SK-N-SH treated with all-trans-retinoic acid at 6 μM for 48 hours (cell line): Measurements from ENCODE around the gene POMC.

ENCODE experiments used
- ATAC-seq: fragments of 200-7000 bp; cut with Tn5 transposase; 3 replicates; pipeline ENCODE4 v1.9.1; 2020; ENCODE audit warnings: mild to moderate bottlenecking, moderate library complexity
- ARNTL ChIP-seq: fragments of 450-650 bp; formaldehyde crosslinking; IDR thresholded peaks from 2 replicates; pipeline ENCODE4 v1.5.0; 2020; ENCODE audit warnings: low read depth, mild to moderate bottlenecking, moderate library complexity, borderline replicate concordance
- CSDC2 ChIP-seq: fragments of 250-450 bp; sonication (Bioruptor Pico); IDR thresholded peaks from 2 replicates; pipeline ENCODE4 v1.5.0; 2020; ENCODE audit warnings: mild to moderate bottlenecking, moderate library complexity
- ESRRG ChIP-seq: fragments of 250-450 bp; sonication (Bioruptor Pico); IDR thresholded peaks from 2 replicates; pipeline ENCODE4 v1.6.1; 2021; ENCODE audit warnings: mild to moderate bottlenecking
- GLIS3 ChIP-seq: fragments of 250-450 bp; sonication (Bioruptor Pico); IDR thresholded peaks from 2 replicates; pipeline ENCODE4 v1.5.0; 2020; ENCODE audit warnings: mild to moderate bottlenecking, moderate library complexity
- ISL1 ChIP-seq: fragments of 250-450 bp; sonication (Bioruptor Pico); IDR thresholded peaks from 2 replicates; pipeline ENCODE4 v2.1.2; 2022; ENCODE audit warnings: mild to moderate bottlenecking, moderate library complexity
- OSR1 ChIP-seq: fragments of 250-450 bp; sonication (Bioruptor Pico); IDR thresholded peaks from 2 replicates; pipeline ENCODE4 v1.8.0; 2022; ENCODE audit warnings: moderate library complexity, mild to moderate bottlenecking, inconsistent platforms
- RARB ChIP-seq: fragments of 250-450 bp; sonication (Bioruptor Pico); IDR thresholded peaks from 2 replicates; pipeline ENCODE4 v1.8.0; 2021; ENCODE audit warnings: mild to moderate bottlenecking, moderate library complexity
- TCF4 ChIP-seq: fragments of 250-450 bp; sonication (Bioruptor Pico); IDR thresholded peaks from 2 replicates; pipeline ENCODE4 v1.8.0; 2021; ENCODE audit warnings: mild to moderate bottlenecking, moderate library complexity, borderline replicate concordance
- TOX ChIP-seq: fragments of 250-450 bp; sonication (Bioruptor Pico); IDR thresholded peaks from 2 replicates; pipeline ENCODE4 v1.8.0; 2021; ENCODE audit warnings: mild to moderate bottlenecking, moderate library complexity, borderline replicate concordance
- ZFP3 ChIP-seq: fragments of 250-450 bp; sonication (Bioruptor Pico); IDR thresholded peaks from 2 replicates; pipeline ENCODE4 v1.5.0; 2020; ENCODE audit warnings: mild to moderate bottlenecking, moderate library complexity
- ZFP30 ChIP-seq: fragments of 450-650 bp; formaldehyde crosslinking; IDR thresholded peaks from 2 replicates; pipeline ENCODE4 v1.5.0; 2022; ENCODE audit warnings: mild to moderate bottlenecking, moderate library complexity
- ZNF565 ChIP-seq: fragments of 450-650 bp; formaldehyde crosslinking; conservative IDR thresholded peaks from 2 replicates; pipeline ENCODE4 v1.5.0; 2020; ENCODE audit warnings: low read depth, mild to moderate bottlenecking, moderate library complexity
- ZNF70 ChIP-seq: fragments of 450-650 bp; formaldehyde crosslinking; IDR thresholded peaks from 2 replicates; pipeline ENCODE4 v1.5.0; 2020; ENCODE audit warnings: mild to moderate bottlenecking, moderate library complexity
- ZNF8 ChIP-seq: fragments of 450-650 bp; formaldehyde crosslinking; IDR thresholded peaks from 2 replicates; pipeline ENCODE4 v1.5.0; 2020; ENCODE audit warnings: mild to moderate bottlenecking, moderate library complexity
- TF ChIP-seq, protein P1 (sequence below): fragments of 250-450 bp; sonication (Bioruptor Pico); IDR thresholded peaks from 2 replicates; pipeline ENCODE4 v1.5.1; 2020; ENCODE audit warnings: low read depth, mild to moderate bottlenecking, moderate library complexity
- TF ChIP-seq, protein P2 (sequence below): fragments of 250-450 bp; sonication (Bioruptor Pico); IDR thresholded peaks from 2 replicates; pipeline ENCODE4 v1.5.0; 2020; ENCODE audit warnings: mild to moderate bottlenecking, moderate library complexity
- TF ChIP-seq, protein P3 (sequence below): fragments of 250-450 bp; sonication (Bioruptor Pico); IDR thresholded peaks from 2 replicates; pipeline ENCODE4 v1.5.1; 2021; ENCODE audit warnings: mild to moderate bottlenecking, moderate library complexity
- TF ChIP-seq, protein P4 (sequence below): fragments of 250-450 bp; sonication (Bioruptor Pico); IDR thresholded peaks from 2 replicates; pipeline ENCODE4 v1.8.0; 2020; ENCODE audit warnings: mild to moderate bottlenecking, moderate library complexity, borderline replicate concordance
- TF ChIP-seq, protein P5 (sequence below): fragments of 250-450 bp; sonication (Bioruptor Pico); IDR thresholded peaks from 2 replicates; pipeline ENCODE4 v1.8.0; 2021; ENCODE audit warnings: low read depth, mild to moderate bottlenecking, moderate library complexity, borderline replicate concordance

POMC gene

DNA sequence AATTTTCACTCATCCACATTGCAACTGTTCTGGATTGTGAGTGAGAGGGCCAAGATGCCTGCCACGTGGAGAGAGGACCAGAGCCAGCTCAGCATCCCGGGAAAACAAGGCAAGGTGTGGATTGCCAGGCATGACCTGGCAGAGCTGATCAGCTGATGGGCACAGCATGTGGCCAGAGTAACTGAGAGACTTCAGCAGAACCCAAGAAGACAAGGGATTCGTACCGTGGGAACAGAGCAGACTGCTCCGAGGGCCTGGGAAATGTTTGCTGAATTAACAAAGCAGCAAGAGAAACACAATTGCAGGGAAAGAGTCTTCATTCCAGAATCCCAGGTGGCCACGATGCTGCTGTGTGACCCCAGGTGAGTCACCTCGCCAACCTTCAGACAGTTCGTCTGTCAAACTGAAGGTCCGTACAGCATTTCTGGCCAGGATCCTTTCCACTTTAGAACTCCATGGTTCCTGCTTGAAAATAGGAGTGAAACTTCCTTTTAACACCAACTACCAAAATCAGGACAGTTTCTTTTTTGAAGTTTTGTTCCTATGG is 26.3 kb upstream of the POMC start:
- ATAC-seq, result no peak
- no peak for TF ChIP-seq CSDC2 (CRISPR knock-in tag)

DNA sequence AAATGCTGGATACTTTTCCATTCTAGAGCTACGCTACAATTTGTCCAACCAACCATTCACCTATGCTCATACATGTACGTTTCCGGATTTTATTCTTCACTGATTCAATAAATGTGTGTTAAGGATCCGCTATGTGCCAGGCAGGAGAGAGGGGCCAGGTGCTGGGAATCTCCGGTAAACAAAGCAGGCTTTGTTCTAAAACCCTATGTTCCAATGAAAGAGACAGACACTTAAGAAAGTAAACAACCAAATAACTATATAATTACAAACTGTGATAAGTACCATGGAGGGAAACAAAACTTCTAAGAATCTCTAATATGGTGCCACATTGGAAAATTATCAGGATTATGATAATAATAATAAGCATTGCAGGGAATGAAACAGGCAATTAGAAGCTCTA is 22.2 kb upstream of the POMC start:
- TF ChIP-seq ZNF565 (CRISPR knock-in tag) (no peak), ESRRG (CRISPR knock-in tag) (no peak), TOX (CRISPR knock-in tag) (no peak), RARB (CRISPR knock-in tag) (no peak), OSR1 (no peak)
- no peak for ATAC-seq

DNA sequence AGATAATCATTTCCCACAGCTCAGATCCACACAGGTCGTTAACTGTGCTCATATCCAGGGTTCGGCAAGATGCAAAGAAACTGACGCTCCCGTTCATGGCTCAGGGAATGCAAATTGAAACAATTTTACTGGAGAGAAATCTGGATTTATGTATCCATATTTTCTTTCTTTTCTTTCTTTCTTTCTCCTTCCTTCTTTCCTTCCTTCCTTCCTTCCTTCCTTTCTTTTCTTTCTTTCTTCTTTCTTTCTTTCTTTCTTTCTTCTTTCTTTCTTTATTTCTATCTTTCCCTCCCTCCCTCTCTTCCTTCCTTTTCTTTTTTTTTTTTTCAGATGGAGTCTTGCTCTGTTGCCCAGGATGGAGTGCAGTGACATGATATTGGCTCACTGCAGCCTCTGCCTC is 20.0 kb upstream of the POMC start:
- TF ChIP-seq, protein P1, sequence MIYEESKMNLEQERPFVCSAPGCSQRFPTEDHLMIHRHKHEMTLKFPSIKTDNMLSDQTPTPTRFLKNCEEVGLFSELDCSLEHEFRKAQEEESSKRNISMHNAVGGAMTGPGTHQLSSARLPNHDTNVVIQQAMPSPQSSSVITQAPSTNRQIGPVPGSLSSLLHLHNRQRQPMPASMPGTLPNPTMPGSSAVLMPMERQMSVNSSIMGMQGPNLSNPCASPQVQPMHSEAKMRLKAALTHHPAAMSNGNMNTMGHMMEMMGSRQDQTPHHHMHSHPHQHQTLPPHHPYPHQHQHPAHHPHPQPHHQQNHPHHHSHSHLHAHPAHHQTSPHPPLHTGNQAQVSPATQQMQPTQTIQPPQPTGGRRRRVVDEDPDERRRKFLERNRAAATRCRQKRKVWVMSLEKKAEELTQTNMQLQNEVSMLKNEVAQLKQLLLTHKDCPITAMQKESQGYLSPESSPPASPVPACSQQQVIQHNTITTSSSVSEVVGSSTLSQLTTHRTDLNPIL (CRISPR knock-in tag), result no peak
- TF ChIP-seq ZNF8 (no peak), TOX (CRISPR knock-in tag) (no peak), ZNF565 (CRISPR knock-in tag) (no peak), TCF4 (CRISPR knock-in tag) (no peak), ESRRG (CRISPR knock-in tag) (no peak), ZFP30 (CRISPR knock-in tag) (no peak), OSR1 (no peak), ZNF70 (CRISPR knock-in tag) (no peak), ARNTL (no peak), ZFP3 (CRISPR knock-in tag) (no peak)
- TF ChIP-seq, protein P2, sequence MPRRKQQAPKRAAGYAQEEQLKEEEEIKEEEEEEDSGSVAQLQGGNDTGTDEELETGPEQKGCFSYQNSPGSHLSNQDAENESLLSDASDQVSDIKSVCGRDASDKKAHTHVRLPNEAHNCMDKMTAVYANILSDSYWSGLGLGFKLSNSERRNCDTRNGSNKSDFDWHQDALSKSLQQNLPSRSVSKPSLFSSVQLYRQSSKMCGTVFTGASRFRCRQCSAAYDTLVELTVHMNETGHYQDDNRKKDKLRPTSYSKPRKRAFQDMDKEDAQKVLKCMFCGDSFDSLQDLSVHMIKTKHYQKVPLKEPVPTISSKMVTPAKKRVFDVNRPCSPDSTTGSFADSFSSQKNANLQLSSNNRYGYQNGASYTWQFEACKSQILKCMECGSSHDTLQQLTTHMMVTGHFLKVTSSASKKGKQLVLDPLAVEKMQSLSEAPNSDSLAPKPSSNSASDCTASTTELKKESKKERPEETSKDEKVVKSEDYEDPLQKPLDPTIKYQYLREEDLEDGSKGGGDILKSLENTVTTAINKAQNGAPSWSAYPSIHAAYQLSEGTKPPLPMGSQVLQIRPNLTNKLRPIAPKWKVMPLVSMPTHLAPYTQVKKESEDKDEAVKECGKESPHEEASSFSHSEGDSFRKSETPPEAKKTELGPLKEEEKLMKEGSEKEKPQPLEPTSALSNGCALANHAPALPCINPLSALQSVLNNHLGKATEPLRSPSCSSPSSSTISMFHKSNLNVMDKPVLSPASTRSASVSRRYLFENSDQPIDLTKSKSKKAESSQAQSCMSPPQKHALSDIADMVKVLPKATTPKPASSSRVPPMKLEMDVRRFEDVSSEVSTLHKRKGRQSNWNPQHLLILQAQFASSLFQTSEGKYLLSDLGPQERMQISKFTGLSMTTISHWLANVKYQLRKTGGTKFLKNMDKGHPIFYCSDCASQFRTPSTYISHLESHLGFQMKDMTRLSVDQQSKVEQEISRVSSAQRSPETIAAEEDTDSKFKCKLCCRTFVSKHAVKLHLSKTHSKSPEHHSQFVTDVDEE (CRISPR knock-in tag), result no peak
- TF ChIP-seq, protein P3, sequence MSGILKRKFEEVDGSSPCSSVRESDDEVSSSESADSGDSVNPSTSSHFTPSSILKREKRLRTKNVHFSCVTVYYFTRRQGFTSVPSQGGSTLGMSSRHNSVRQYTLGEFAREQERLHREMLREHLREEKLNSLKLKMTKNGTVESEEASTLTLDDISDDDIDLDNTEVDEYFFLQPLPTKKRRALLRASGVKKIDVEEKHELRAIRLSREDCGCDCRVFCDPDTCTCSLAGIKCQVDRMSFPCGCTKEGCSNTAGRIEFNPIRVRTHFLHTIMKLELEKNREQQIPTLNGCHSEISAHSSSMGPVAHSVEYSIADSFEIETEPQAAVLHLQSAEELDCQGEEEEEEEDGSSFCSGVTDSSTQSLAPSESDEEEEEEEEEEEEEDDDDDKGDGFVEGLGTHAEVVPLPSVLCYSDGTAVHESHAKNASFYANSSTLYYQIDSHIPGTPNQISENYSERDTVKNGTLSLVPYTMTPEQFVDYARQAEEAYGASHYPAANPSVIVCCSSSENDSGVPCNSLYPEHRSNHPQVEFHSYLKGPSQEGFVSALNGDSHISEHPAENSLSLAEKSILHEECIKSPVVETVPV (CRISPR knock-in tag), result no peak
- no peak for ATAC-seq

DNA sequence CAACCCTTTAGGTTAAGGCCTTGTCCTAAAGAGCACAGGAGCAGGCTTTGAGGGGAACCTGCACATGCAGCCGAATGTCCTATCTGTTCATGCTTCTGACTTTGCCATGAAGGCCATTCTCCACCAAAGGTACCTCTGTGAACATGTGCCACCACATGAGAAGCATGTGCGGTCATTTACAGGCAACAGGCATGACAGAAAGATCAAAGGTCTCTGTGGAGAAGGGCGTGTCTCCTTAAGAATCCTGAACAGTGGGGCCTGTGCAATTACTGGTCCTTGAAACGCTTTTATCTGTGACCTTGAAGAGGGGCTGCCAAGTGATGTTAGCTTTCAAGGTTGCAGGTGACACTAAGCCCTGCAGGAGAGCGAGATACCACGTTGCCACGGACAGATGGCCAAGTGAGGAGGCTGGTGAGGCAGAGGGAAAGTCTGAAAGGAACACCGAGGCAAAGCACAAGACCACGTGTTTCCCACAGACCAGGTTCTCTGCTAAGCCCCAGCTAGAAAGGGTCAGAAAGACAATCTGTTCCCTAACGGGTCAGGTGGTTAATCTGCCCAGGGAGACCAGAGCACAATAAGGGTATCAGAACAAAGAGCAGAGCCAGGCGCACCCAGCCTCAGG is 19.5 kb upstream of the POMC start:
- ATAC-seq, result no peak
- TF ChIP-seq GLIS3 (no peak), ZNF565 (CRISPR knock-in tag) (no peak)
- TF ChIP-seq, all 23 proteins: peak for 0

DNA sequence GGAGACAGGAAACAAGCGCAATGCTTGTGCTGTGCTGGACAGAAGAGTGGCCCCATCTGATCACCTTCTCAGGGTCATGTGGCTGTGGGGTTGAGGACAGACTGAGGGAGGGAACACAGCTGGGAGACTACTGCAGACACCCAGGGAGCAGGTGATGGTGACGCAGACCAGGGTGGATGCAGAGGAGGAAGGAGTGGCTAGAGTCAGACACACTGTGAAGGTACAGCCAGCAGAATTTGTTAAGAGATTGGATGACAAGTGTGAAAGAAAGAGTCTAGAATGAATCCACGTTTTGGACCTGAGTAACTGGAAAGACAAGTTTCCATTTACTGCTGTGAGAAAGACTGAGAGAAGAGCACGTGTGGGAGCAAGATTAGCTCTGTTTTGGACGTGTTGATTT is 15.9 kb upstream of the POMC start:
- no peak for ATAC-seq
- no peak for TF ChIP-seq ZFP3 (CRISPR knock-in tag)
- no peak for TF ChIP-seq ISL1 (CRISPR knock-in tag)
- TF ChIP-seq, protein P2 (CRISPR knock-in tag), result no peak
- TF ChIP-seq, protein P3 (CRISPR knock-in tag), result no peak
- TF ChIP-seq, protein P4, sequence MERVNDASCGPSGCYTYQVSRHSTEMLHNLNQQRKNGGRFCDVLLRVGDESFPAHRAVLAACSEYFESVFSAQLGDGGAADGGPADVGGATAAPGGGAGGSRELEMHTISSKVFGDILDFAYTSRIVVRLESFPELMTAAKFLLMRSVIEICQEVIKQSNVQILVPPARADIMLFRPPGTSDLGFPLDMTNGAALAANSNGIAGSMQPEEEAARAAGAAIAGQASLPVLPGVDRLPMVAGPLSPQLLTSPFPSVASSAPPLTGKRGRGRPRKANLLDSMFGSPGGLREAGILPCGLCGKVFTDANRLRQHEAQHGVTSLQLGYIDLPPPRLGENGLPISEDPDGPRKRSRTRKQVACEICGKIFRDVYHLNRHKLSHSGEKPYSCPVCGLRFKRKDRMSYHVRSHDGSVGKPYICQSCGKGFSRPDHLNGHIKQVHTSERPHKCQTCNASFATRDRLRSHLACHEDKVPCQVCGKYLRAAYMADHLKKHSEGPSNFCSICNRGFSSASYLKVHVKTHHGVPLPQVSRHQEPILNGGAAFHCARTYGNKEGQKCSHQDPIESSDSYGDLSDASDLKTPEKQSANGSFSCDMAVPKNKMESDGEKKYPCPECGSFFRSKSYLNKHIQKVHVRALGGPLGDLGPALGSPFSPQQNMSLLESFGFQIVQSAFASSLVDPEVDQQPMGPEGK (CRISPR knock-in tag), result no peak
- TF ChIP-seq, protein P5, sequence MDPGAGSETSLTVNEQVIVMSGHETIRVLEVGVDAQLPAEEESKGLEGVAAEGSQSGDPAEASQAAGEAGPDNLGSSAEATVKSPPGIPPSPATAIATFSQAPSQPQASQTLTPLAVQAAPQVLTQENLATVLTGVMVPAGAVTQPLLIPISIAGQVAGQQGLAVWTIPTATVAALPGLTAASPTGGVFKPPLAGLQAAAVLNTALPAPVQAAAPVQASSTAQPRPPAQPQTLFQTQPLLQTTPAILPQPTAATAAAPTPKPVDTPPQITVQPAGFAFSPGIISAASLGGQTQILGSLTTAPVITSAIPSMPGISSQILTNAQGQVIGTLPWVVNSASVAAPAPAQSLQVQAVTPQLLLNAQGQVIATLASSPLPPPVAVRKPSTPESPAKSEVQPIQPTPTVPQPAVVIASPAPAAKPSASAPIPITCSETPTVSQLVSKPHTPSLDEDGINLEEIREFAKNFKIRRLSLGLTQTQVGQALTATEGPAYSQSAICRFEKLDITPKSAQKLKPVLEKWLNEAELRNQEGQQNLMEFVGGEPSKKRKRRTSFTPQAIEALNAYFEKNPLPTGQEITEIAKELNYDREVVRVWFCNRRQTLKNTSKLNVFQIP (CRISPR knock-in tag), result no peak
